Esophagus muscularis mucosa (tissue), 4 donors: ENCODE results near the gene CTRB2. TPM values are rescaled to one million over a fixed set of nuclear protein-coding genes. Genes with fewer than 3 reads are reported as not detected.
A peak's percentile ranks its signal among the peaks of the same experiment; 100 is the strongest.

Experiments used
- DNase-seq: peaks from one replicate; pipeline ENCODE4 v3.0.0-alpha.2; 2017; ENCODE audit errors: extremely low spot score
- H3K27ac ChIP-seq, 4 donors: fragments of 200-600 bp; sonication (generic); replicated peaks in 1 of 4; 1 replicate in 3 of 4; 2 replicates in 1 of 4; pipeline ENCODE4 v1.5.1; 2016 to 2019; ENCODE audit warnings: mild to moderate bottlenecking in 1 of 4
- H3K27me3 ChIP-seq, 4 donors: fragments of 200-600 bp; sonication (generic); one replicate each; pipeline versions ENCODE4 v1.5.1 to v1.6.0; 2016 to 2019
- H3K36me3 ChIP-seq, 4 donors: fragments of 200-600 bp; sonication (generic); one replicate each; pipeline ENCODE4 v1.5.1; 2016 to 2019
- H3K4me1 ChIP-seq, 4 donors: fragments of 200-600 bp; sonication (generic); one replicate each; pipeline ENCODE4 v1.5.1; 2016 to 2019
- H3K4me3 ChIP-seq, 4 donors: fragments of 200-600 bp; sonication (generic); 1 replicate in 2 of 4; 2 replicates in 2 of 4; pipeline ENCODE4 v1.5.1; 2016 to 2019; ENCODE audit warnings: mild to moderate bottlenecking in 4 of 4, moderate library complexity in 1 of 4
- H3K9me3 ChIP-seq, 4 donors: fragments of 200-600 bp; sonication (generic); 1 replicate in 3 of 4; 2 replicates in 1 of 4; pipeline ENCODE4 v1.5.1; 2016 to 2019
- CTCF ChIP-seq, 3 experiments: fragments of 200-600 bp in 2 of 3; fragments of 450-650 bp in 1 of 3; sonication (generic) in 2 of 3; IDR thresholded peaks; one replicate each; pipeline ENCODE4 v1.5.1; 2017 to 2019; ENCODE audit warnings: antibody characterized with exemption in 3 of 3, mild to moderate bottlenecking in 2 of 3, moderate library complexity in 1 of 3
- EP300 ChIP-seq: sonication (generic); formaldehyde crosslinking; IDR thresholded peaks from one replicate; pipeline ENCODE4 v1.6.1; 2017; ENCODE audit warnings: antibody characterized with exemption
- POLR2A ChIP-seq: fragments of 450-650 bp; IDR thresholded peaks from one replicate; pipeline ENCODE4 v1.6.1; 2017; ENCODE audit warnings: antibody characterized with exemption, moderate library complexity, mild to moderate bottlenecking, low read depth
- POLR2AphosphoS5 ChIP-seq, 2 donors: sonication (generic); formaldehyde crosslinking; IDR thresholded peaks; one replicate each; pipeline ENCODE4 v1.6.1; 2017; ENCODE audit warnings: antibody characterized with exemption in 2 of 2
- WGBS: methylation state at CpG from one replicate; pipeline ENCODE4 v1.1.5; 2018; 5-methylcytosine and 5-hydroxymethylcytosine counted together
- intact Hi-C: fragments of 100-400 bp; cut with DNase I; formaldehyde crosslinking; loops from one replicate; pipeline ENCODE4 v1.15.1; 2023
- total RNA-seq, 4 donors: library from RNA; depleted of rRNA; stranded (reverse); fragments of >200 nt; gene quantifications; one replicate each; pipeline versions ENCODE4 v1.1.0 to v1.2.1, GENCODE V29; 2016

CTRB2 gene
- total RNA-seq, 4 donors from 2014 or later = not detected

- 80% methylated on average over 22 of the region's 48 CpGs for WGBS
- Histone ChIP-seq H3K36me3 (peaks cover 10 to 64% (median 53%) of the 10 kb centered on the region in 4 donors), H3K27ac (peak overlapping the region; percentile 40 to 65 (median 60)), H3K4me1 (peaks cover 50 to 56% (median 52%) of the 10 kb centered on the region in 4 donors), H3K4me3 (no peak overlapping the region), H3K9me3 (no peaks in the 10 kb centered on the region), H3K27me3 (no peaks in the 10 kb centered on the region)
- no peak for TF ChIP-seq POLR2AphosphoS5 (IDR thresholded peaks at IDR 0.05)
- no peak for TF ChIP-seq CTCF (IDR thresholded peaks at IDR 0.05)
- no peak for TF ChIP-seq EP300
- TF ChIP-seq POLR2A = no peak
- intact Hi-C loops = loop anchor here (5.0 kb wide), 1 partner anchor 72 kb away; no protein-coding TSS in a partner anchor
- no peak for DNase-seq
Measured at GRCh38 chr16:75234856-75235696, 28.1 kb upstream of the CTRB2 start.

GRCh38 chr16:75233611-75233938 is 26.6 kb upstream of the CTRB2 start:
- 17% methylated on average over 1 of the region's 7 CpGs for whole genome bisulfite sequencing
- intact Hi-C loops = loop anchor here (2.0 kb wide), 1 partner anchor 151 kb away; no protein-coding TSS in a partner anchor
- peaks cover 22 to 78% (median 65%) of the 10 kb centered on the region in 4 donors for H3K36me3 ChIP-seq

GRCh38 chr16:75231570-75231969 is 24.6 kb upstream of the CTRB2 start:
- Histone ChIP-seq H3K9me3 (no peaks in the 10 kb centered on the region), H3K4me3 (no peak overlapping the region), H3K4me1 (peaks cover 18 to 24% (median 21%) of the 10 kb centered on the region in 4 donors), H3K36me3 (peaks cover 24 to 85% (median 70%) of the 10 kb centered on the region in 4 donors), H3K27me3 (no peaks in the 10 kb centered on the region), H3K27ac (no peak overlapping the region)
- no peak for TF ChIP-seq POLR2AphosphoS5 (IDR thresholded peaks at IDR 0.05)
- TF ChIP-seq CTCF (IDR thresholded peaks at IDR 0.05) = no peak
- TF ChIP-seq EP300 = no peak
- no peak for TF ChIP-seq POLR2A
- WGBS = 80% methylated on average over 11 of the region's 11 CpGs
- no peak for DNase-seq
- intact Hi-C loops = no loop called here

More at GRCh38 chr16:75233611-75233938, 26.6 kb upstream of the CTRB2 start:
- Histone ChIP-seq H3K27me3 (no peaks in the 10 kb centered on the region), H3K27ac (peak overlapping the region; percentile 40 to 65 (median 60)), H3K4me1 (peaks cover 35 to 41% (median 39%) of the 10 kb centered on the region in 4 donors), H3K9me3 (no peaks in the 10 kb centered on the region), H3K4me3 (no peak overlapping the region)
- DNase-seq = no peak
- TF ChIP-seq POLR2AphosphoS5 (IDR thresholded peaks at IDR 0.05) (no peak), EP300 (no peak), CTCF (IDR thresholded peaks at IDR 0.05) (no peak), POLR2A (no peak)

- H3K27ac ChIP-seq = no peak overlapping the region
- H3K9me3 ChIP-seq = no peaks in the 10 kb centered on the region
- no peak for DNase-seq
- peaks cover 18 to 29% (median 20%) of the 10 kb centered on the region in 4 donors for H3K4me1 ChIP-seq
- peaks cover 0 to 9% (median 0%) of the 10 kb centered on the region in 4 donors for H3K27me3 ChIP-seq
- peaks cover 24 to 76% (median 61%) of the 10 kb centered on the region in 4 donors for H3K36me3 ChIP-seq
- 84% methylated on average over 9 of the region's 9 CpGs for WGBS
- intact Hi-C loops = no loop called here
- H3K4me3 ChIP-seq = no peak overlapping the region
- TF ChIP-seq POLR2AphosphoS5 (IDR thresholded peaks at IDR 0.05) (no peak), CTCF (IDR thresholded peaks at IDR 0.05) (no peak), EP300 (no peak), POLR2A (no peak)
Measured at GRCh38 chr16:75230471-75231110, 23.6 kb upstream of the CTRB2 start.
